Vagina (tissue), 2 donors: ENCODE measurements around the gene SHTN1. TPM values are rescaled to one million over a fixed set of nuclear protein-coding genes. Genes with fewer than 3 reads are reported as not detected.

Source experiments
- DNase-seq, 2 donors: peaks; one replicate each; pipeline ENCODE4 v3.0.0-alpha.2; 2017; ENCODE audit errors: extremely low spot score in 2 of 2
- H3K27ac ChIP-seq: fragments of 200-600 bp; sonication (generic); one replicate; pipeline ENCODE4 v1.5.1; 2019
- H3K27me3 ChIP-seq: fragments of 200-600 bp; sonication (generic); one replicate; pipeline ENCODE4 v1.5.1; 2019
- H3K36me3 ChIP-seq, 2 donors: fragments of 200-600 bp; sonication (generic); one replicate each; pipeline ENCODE4 v1.5.1; 2017 to 2019
- H3K4me1 ChIP-seq: fragments of 200-600 bp; sonication (generic); one replicate; pipeline ENCODE4 v1.5.1; 2019
- H3K4me3 ChIP-seq, 2 donors: fragments of 200-600 bp; sonication (generic); 1 replicate in 1 of 2; 2 replicates in 1 of 2; pipeline ENCODE4 v1.5.1; 2016 to 2019
- H3K9me3 ChIP-seq: fragments of 200-600 bp; sonication (generic); one replicate; pipeline ENCODE4 v1.5.1; 2019
- POLR2A ChIP-seq, 2 donors: fragments of 450-650 bp; IDR thresholded peaks; one replicate each; pipeline ENCODE4 v1.6.1; 2017; ENCODE audit warnings: antibody characterized with exemption in 2 of 2, mild to moderate bottlenecking in 2 of 2, moderate library complexity in 2 of 2
- POLR2AphosphoS5 ChIP-seq, 2 donors: sonication (generic); formaldehyde crosslinking; IDR thresholded peaks; one replicate each; pipeline ENCODE4 v1.9.0; 2017; ENCODE audit warnings: antibody characterized with exemption in 2 of 2, mild to moderate bottlenecking in 2 of 2, low read depth in 1 of 2; ENCODE audit not compliant: insufficient read depth in 1 of 2
- intact Hi-C: fragments of 100-400 bp; cut with DNase I; formaldehyde crosslinking; loops from one replicate; pipeline ENCODE4 v1.15.1; 2023
- total RNA-seq: library from RNA; depleted of rRNA; stranded (reverse); fragments of >200 nt; gene quantifications from one replicate; pipeline ENCODE4 v1.2.3, GENCODE V29; 2016
- TF ChIP-seq, protein P1 (sequence below), 3 experiments: fragments of 450-650 bp in 2 of 3; fragments of 200-600 bp in 1 of 3; sonication (generic) in 1 of 3; IDR thresholded peaks; one replicate each; pipeline ENCODE4 v1.5.1; 2017 to 2019; ENCODE audit warnings: antibody characterized with exemption in 3 of 3, mild to moderate bottlenecking in 2 of 3, moderate library complexity in 2 of 3

Gene SHTN1
- total RNA-seq, 1 donor from 2014 or later, result 7.4 TPM

DNA sequence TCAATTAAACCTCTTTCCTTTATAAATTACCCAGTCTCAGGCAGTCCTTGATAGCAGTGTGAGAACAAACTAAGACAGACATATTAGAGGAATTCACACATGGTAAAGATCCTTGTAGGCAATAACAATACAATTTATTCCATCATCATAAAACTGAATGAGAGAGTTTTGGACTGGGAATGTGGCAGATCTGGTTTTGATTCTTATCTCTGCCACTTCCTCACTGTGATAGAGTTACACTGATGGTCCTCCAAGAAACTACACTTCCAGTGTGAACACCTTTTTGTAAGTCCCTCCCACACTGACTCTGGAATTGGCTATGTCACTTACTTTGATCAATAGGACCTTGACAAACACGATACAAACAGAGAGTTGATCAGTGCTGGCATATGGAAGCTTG, 152.7 kb downstream of the SHTN1 start:
- no peak for DNase-seq
- H3K36me3 ChIP-seq, result no peaks in the 10 kb centered on the region
- intact Hi-C loops, result no loop called here
- TF ChIP-seq, protein P1, sequence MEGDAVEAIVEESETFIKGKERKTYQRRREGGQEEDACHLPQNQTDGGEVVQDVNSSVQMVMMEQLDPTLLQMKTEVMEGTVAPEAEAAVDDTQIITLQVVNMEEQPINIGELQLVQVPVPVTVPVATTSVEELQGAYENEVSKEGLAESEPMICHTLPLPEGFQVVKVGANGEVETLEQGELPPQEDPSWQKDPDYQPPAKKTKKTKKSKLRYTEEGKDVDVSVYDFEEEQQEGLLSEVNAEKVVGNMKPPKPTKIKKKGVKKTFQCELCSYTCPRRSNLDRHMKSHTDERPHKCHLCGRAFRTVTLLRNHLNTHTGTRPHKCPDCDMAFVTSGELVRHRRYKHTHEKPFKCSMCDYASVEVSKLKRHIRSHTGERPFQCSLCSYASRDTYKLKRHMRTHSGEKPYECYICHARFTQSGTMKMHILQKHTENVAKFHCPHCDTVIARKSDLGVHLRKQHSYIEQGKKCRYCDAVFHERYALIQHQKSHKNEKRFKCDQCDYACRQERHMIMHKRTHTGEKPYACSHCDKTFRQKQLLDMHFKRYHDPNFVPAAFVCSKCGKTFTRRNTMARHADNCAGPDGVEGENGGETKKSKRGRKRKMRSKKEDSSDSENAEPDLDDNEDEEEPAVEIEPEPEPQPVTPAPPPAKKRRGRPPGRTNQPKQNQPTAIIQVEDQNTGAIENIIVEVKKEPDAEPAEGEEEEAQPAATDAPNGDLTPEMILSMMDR (IDR thresholded peaks at IDR 0.05), result no peak
- no peak for TF ChIP-seq POLR2AphosphoS5 (IDR thresholded peaks at IDR 0.05; ENCODE audit: insufficient read depth in 1 of 2, low read depth in 1 of 2)
- no peak for TF ChIP-seq POLR2A (IDR thresholded peaks at IDR 0.05)
- H3K27ac ChIP-seq, result no peak overlapping the region
- no peaks in the 10 kb centered on the region for H3K27me3 ChIP-seq
- H3K4me1 ChIP-seq, result peaks cover 10% of the 10 kb centered on the region
- H3K4me3 ChIP-seq, result no peak overlapping the region
- no peaks in the 10 kb centered on the region for H3K9me3 ChIP-seq

- H3K4me3 ChIP-seq, result peak overlapping the region; percentile 53 to 64
- H3K36me3 ChIP-seq, result no peaks in the 10 kb centered on the region
- TF ChIP-seq, protein P1 (IDR thresholded peaks at IDR 0.05), result no peak
- no peak for TF ChIP-seq POLR2A (IDR thresholded peaks at IDR 0.05)
- no peak for TF ChIP-seq POLR2AphosphoS5 (IDR thresholded peaks at IDR 0.05; ENCODE audit: insufficient read depth in 1 of 2, low read depth in 1 of 2)
- no peaks in the 10 kb centered on the region for H3K9me3 ChIP-seq
- H3K27ac ChIP-seq, result peak overlapping the region; percentile 42
- DNase-seq, result peak in 1 of 2 donors; percentile 82
- intact Hi-C loops, result no loop called here
- peaks cover 10% of the 10 kb centered on the region for H3K4me1 ChIP-seq
- H3K27me3 ChIP-seq, result no peaks in the 10 kb centered on the region
Measured at GRCh38 chr10:116850058-116850611, 154.9 kb downstream of the SHTN1 start.

GRCh38 chr10:116849248-116850057, 155.5 kb downstream of the SHTN1 start, which contains the start of gene ENO4:
ENO4 (plus strand) TSS chr10:116849499; CDS start chr10:116849567, 68 bp downstream.
- no peaks in the 10 kb centered on the region for H3K27me3 ChIP-seq
- H3K4me3 ChIP-seq, result peak within 1 kb of the TSS; percentile 53 to 64
- peak in 1 of 2 donors; percentile 85 for DNase-seq
- no peak for TF ChIP-seq POLR2A (IDR thresholded peaks at IDR 0.05)
- peak in 1 of 2 donors; percentile 54 for TF ChIP-seq POLR2AphosphoS5 (IDR thresholded peaks at IDR 0.05; ENCODE audit: insufficient read depth in 1 of 2, low read depth in 1 of 2)
- H3K4me1 ChIP-seq, result peaks cover 10% of the 10 kb centered on the region
- H3K9me3 ChIP-seq, result no peaks in the 10 kb centered on the region
- peak within 1 kb of the TSS; percentile 42 for H3K27ac ChIP-seq
- intact Hi-C loops, result no loop called here
- no peaks in the 10 kb centered on the region for H3K36me3 ChIP-seq

- peaks cover 10% of the 10 kb centered on the region for H3K4me1 ChIP-seq
- H3K9me3 ChIP-seq, result no peaks in the 10 kb centered on the region
- H3K27me3 ChIP-seq, result no peaks in the 10 kb centered on the region
- TF ChIP-seq POLR2AphosphoS5 (IDR thresholded peaks at IDR 0.05; ENCODE audit: insufficient read depth in 1 of 2, low read depth in 1 of 2) (no peak), POLR2A (IDR thresholded peaks at IDR 0.05) (no peak)
- TF ChIP-seq, protein P1 (IDR thresholded peaks at IDR 0.05), result no peak
- no peak overlapping the region for H3K27ac ChIP-seq
- intact Hi-C loops, result no loop called here
- no peak for DNase-seq
- no peaks in the 10 kb centered on the region for H3K36me3 ChIP-seq
- H3K4me3 ChIP-seq, result peak overlapping the region; percentile 53 to 64
Measured at GRCh38 chr10:116848944-116849247, 156.1 kb downstream of the SHTN1 start.

- Histone ChIP-seq H3K27me3 (no peaks in the 10 kb centered on the region), H3K36me3 (no peaks in the 10 kb centered on the region), H3K9me3 (no peaks in the 10 kb centered on the region), H3K4me1 (peaks cover 10% of the 10 kb centered on the region), H3K27ac (no peak overlapping the region), H3K4me3 (peak overlapping the region; percentile 53 to 64)
- DNase-seq, result peak in 1 of 2 donors; percentile 37
- TF ChIP-seq, protein P1 (IDR thresholded peaks at IDR 0.05), result no peak
- TF ChIP-seq POLR2AphosphoS5 (IDR thresholded peaks at IDR 0.05; ENCODE audit: insufficient read depth in 1 of 2, low read depth in 1 of 2) (no peak), POLR2A (IDR thresholded peaks at IDR 0.05) (no peak)
- intact Hi-C loops, result no loop called here
Measured at GRCh38 chr10:116848032-116848943, 156.7 kb downstream of the SHTN1 start.
